ENCODE measurements around the gene C21orf91.

The C21orf91 gene

DNA sequence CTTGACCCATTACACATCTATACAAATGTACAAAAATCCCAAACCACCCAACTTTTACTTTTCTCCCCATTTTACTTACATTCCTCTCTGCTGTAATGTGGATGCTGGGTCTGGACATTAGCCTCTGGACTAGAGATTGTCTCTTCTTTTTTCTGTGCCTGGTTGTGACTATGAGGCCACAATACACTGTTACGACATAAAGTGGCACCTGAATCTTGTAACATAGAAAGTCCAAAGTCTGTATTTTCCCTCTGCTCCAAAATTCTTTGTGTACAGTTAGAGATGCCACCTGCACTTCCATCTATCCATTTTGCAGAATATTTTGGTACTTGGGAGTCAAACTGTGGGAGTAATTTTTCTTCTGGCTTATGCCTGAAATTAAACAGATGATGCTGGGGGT is 22.7 kb downstream of the C21orf91 start:
- no peak for DNase-seq

DNA sequence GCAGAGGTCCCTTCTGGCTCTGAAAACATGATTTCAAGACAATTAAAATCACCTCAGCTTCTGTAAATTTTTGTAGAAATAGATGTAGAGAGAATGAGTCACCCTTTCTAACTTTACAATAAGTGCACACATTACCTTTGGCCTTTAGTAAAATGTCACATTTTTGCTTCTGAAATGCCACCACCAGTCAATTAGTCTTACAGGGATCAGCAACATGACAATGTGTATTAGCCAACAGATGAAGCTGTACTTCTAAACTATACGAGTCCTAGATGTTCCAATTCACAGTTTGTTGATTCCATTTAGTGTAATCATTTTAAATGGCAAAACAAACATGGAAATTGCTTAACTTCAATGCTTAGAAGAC is 23.1 kb downstream of the C21orf91 start:
- no peak for DNase-seq

DNA sequence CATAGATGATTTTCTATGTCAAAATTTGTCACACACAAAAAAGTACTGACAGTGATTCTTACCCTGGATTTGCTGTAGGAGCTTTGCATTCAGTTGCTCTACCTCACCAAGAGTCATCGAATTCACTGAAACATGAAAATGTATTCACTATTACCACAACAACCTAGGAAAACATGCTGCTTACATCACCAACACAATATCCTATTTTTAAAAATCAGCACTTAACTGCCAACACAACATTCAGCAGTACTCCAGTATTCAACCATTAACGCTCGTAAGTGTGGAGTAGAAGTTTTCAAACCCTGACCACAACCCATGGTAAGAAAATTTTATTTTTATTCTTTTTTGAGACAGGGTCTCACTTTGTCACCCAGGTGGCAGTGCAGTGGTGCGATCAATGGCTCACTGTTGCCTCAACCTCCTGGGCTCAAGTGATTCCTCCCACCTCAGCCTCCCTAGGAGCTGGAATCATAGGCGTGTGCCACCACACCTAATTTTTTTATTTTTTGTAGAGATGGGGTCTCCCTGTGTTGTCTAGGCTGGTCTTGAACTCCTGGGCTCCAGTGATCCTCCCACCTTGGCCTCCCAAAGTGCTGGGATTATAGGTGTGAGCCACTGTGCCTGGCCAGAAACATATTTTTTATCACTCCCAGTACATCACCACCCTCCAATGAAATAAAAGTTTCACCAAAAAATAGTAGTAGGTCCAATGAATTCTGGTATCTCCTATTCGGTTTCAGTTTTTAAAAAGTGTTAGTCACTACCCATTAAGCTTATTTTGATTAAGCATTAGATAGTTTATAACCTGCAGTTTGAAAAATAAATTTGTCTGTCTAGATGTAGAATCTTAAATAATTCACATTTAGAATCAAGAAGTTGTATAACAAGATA is 23.8 kb downstream of the C21orf91 start:
- no peak for DNase-seq

- no peak for DNase-seq
These were observed 24.5 kb downstream of the C21orf91 start for GRCh38 chr21:17794518-17795145.

DNA sequence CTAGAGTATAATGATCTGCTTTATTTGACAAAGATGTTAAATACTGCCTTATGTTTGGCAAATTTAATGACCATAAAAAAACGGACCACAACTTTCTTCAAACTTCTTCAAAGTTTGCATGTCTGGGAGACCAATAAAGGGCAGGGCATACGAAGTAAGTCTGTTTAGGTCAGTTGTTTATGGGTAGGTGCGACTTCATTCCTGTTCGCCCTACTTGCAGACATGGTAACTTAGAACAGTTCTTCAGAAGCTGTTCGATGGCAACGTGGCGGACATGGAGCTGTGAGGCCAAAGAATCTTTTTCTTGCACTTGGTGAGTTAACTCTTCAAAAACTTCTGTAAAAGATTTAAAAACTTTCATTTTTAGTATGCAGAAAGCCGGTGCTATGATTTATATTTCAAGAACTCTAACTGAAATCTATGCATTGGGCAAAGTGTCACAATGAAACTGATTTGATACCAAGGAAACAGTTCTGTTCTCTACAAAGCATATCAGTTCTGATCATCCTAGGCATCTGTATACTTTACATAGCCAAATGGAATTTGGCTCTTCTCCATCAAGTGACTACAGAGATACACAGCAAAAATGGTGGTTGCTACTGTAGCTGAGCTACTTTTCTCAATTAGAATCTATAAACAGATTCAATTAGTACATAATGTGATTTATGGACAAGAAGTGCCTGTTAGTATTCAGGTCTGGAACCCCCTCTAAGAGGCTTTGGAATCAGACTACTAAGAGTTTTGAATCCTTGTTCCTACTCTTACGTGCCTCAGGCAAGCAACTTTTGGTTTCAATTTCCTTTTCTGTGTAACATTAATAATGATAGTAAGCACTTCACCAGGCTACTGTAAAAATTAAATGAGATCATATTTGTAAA is 25.7 kb downstream of the C21orf91 start:
- no peak for DNase-seq

DNA sequence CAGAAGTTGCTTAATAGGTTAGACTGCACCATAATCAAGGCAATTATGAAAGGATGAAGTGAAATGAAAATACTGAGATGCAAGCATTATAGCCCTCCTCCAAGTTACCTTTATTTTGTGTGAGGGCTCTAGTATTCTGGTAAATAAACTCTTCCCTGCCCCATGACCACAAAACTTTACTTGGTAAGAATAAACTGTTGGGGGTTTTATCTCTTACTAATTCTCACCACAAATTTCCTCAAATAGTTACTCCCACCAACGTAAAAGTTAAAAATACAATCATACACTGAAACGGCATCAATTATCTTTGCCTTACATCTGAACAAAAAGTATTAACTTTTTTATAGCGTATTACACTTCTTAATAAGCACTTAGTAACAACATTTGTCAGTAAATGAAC is 29.5 kb downstream of the C21orf91 start:
- no peak for DNase-seq

GRCh38 chr21:17789069-17789468 is 30.1 kb downstream of the C21orf91 start:
- DNase-seq: no peak

- peak; percentile 0 for DNase-seq
These were observed 32.3 kb downstream of the C21orf91 start for GRCh38 chr21:17786851-17787181.

GRCh38 chr21:17786071-17786850 is 32.9 kb downstream of the C21orf91 start:
- no peak for DNase-seq

DNA sequence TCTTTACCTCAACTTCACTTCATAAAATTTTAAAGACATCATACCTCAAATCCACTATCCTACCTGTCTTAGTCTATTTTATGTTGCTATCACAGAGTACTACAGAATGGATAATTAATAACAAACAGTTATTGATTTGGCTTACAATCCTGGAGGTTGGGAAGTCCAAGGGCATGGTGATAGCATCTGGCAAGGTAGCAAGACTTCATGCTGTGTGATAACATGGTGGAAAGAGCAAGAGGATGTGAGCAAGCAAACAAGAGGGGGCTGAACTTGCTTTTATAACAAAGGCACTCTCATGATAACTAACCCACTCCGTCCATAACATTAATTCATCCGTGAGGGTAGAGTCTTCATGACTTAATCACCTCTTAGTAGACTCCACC is 33.8 kb downstream of the C21orf91 start:
- DNase-seq: no peak

- no peak for DNase-seq
These were observed 34.4 kb downstream of the C21orf91 start for GRCh38 chr21:17784604-17785402.

DNA sequence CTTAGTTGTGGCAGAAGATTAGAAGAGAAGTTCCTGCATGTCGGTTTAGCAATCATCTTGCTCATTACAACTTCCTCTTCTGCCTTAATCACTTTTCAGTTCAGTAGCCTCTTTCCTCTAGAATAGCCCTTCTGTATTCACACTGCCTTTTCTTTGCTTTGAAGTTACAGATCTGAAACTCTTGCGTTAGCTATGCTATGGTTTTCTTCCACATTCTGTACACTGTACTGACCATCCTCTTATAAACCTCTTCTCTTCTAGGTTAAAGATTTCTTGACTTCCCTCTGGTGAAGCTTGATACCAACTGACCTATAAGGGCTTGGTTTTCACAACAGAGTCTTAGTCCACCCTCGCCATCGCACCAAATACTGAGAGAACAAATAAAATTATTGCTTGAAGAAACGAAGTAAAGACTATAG is 35.0 kb downstream of the C21orf91 start:
- no peak for DNase-seq

DNA sequence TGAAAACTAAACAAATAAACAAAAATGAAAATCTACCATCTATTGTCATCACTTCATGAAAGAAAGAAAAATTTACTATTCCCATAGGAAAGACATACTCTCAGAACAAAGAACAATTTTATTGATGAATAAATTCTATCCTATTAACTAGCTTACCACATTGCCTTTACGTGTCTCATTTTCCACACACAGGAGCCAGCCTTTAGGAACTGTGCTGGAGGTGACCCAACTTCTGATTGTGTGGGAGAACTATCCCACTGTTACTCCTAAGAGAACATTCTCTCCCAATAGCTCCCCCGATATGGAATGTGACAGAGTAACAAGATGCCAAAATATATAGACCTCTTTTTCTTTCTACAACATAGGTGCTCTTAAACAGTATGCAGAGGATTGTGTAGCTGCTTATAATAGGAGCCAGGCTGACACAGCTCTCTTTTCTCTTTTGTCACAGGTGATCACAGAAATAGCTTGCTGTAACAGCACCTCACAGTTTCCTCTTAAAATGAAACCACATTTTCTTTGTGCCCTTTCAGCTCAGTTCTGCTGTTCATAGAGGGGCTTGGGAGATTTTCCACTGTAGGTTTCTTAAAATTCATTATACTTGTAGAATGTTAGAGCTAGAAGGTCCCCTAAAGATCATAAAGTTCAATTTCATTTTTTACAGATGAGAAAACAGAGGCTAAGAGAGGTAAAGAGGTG is 35.5 kb downstream of the C21orf91 start:
- no peak for DNase-seq

DNA sequence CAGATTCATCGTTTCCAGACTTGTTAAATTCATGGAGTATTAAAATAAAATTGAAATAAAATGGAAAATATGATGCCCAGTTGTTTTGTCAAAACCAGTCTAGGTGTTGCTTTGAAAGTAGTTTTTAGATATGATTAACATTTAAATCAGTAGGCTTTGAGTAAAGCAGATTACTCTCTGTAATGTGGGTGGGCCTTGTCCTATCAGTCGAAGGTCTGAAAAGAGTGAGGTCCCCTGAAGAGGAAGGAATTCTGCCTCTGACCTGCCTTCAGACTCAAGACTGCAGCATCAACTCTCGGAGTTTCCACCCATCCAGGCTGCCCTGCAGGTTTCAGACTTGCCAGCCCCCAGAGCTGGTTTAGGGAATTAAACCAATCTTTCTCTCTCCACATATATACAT is 36.2 kb downstream of the C21orf91 start:
- no peak for DNase-seq

GRCh38 chr21:17782051-17782450 is 37.1 kb downstream of the C21orf91 start:
- no peak for DNase-seq

GRCh38 chr21:17781524-17781923 is 37.6 kb downstream of the C21orf91 start:
- no peak for DNase-seq

- no peak for DNase-seq
These were observed 38.6 kb downstream of the C21orf91 start for GRCh38 chr21:17780539-17780938.

- DNase-seq: no peak
These were observed 39.2 kb downstream of the C21orf91 start for GRCh38 chr21:17779980-17780379.

DNA sequence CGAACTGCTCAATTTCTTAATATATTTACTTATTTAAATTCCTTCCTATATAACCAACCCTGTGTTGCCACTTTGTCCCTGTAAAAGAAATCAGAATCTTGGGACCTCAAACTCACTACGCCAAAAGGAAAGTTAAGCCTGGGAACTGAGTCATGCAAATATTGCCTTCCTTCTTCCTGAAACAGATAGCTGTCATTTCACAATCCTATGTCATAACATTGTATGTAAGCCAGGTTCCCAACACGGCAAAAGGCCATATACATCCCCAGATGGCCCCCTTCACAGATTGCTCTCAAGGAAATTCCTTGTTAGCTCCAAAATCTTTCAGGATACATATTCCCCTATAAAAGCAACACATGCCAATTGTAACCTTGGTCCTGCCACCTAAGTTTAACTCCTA is 39.7 kb downstream of the C21orf91 start:
- DNase-seq: no peak

DNA sequence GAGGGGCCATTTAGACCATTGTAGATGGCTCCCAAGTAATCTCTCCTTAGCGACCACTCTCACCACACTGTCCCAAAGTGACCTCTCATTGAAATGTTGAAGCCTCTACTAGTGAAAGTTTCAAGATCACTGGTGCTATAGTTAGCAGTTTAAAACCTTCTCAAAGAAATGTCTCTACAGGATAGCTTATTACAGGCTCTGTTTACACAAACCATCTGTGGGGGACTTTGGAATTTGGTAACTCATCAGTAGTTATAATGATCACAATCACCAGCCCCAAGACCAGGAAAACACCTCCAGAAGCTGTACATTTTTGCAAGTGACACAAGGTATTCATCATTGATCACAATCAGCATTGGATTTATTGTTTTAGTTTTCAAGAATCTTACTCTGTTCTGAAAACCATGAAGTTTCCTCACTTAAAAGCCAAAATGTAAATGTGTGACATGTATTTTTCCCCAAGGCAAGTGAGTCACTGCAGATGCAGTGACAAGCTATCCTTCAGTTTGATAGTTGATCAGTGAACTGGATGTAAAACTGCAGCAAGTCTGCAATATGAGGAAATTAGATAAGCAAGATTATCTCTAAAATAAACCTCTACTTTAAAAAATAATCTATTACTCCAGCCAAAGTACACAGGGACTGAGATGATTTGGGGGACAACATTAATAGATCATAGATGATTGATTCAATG is 41.9 kb downstream of the C21orf91 start:
- DNase-seq: no peak

All from NCI-H146 (cell line).